Activated naive CD8-positive, alpha-beta T cell (primary cell): ENCODE data around the gene ARRB1.
"Not testable (repeated sequence)": the region's sequence is repeated elsewhere in the genome, so short reads cannot be mapped to it uniquely, and the experiment has no call there.

Experiments
- H3K27ac Mint-ChIP-seq: one replicate; pipeline ENCODE4 v1.8.0; 2021; ENCODE audit warnings: mixed read lengths
- H3K27me3 Mint-ChIP-seq: one replicate; pipeline ENCODE4 v1.8.0; 2021; ENCODE audit warnings: mixed read lengths
- H3K36me3 Mint-ChIP-seq: one replicate; pipeline ENCODE4 v1.8.0; 2021; ENCODE audit warnings: mixed read lengths
- H3K4me1 Mint-ChIP-seq: one replicate; pipeline ENCODE4 v1.8.0; 2021; ENCODE audit warnings: low read depth, mixed read lengths
- H3K4me3 Mint-ChIP-seq: one replicate; pipeline ENCODE4 v1.8.0; 2021; ENCODE audit warnings: mild to moderate bottlenecking, mixed read lengths
- H3K9me3 Mint-ChIP-seq: one replicate; pipeline ENCODE4 v1.8.0; 2021; ENCODE audit warnings: low read depth, mixed read lengths

The ARRB1 gene

DNA sequence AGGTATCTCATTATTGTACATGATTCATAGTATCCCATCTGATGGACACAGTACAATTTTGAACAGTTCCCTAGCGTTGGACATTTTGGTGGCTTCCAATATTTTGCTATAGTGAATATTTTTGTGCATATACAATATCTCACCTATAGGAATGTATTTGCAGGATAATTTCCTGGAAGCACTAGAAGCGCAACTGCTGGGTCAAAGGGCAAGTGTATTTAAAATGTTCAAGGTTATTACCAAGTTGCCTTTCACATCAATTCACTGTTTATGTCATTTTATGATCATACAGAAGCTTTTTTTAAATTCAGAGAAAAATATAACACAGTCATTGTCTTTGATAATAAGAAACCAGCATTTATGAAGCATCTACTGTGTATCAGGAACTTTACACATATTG, 28.8 kb upstream of the ARRB1 start:
- Mint-ChIP-seq H3K36me3 (no peaks in the 10 kb centered on the region), H3K9me3 (no peaks in the 10 kb centered on the region), H3K27ac (no peak overlapping the region), H3K4me3 (no peak overlapping the region), H3K27me3 (no peaks in the 10 kb centered on the region), H3K4me1 (peaks cover 25% of the 10 kb centered on the region)

GRCh38 chr11:75378776-75379175, 27.3 kb upstream of the ARRB1 start:
- not testable (repeated sequence) for H3K27me3 Mint-ChIP-seq, H3K36me3 Mint-ChIP-seq, H3K9me3 Mint-ChIP-seq, H3K4me3 Mint-ChIP-seq, H3K27ac Mint-ChIP-seq
- H3K4me1 Mint-ChIP-seq, result peaks cover 15% of the 10 kb centered on the region

GRCh38 chr11:75376175-75376574, 24.7 kb upstream of the ARRB1 start:
- H3K27ac Mint-ChIP-seq, result no peak overlapping the region
- no peaks in the 10 kb centered on the region for H3K36me3 Mint-ChIP-seq
- no peaks in the 10 kb centered on the region for H3K9me3 Mint-ChIP-seq
- no peak overlapping the region for H3K4me3 Mint-ChIP-seq
- peaks cover 5% of the 10 kb centered on the region for H3K4me1 Mint-ChIP-seq
- no peaks in the 10 kb centered on the region for H3K27me3 Mint-ChIP-seq

GRCh38 chr11:75375626-75376025, 24.2 kb upstream of the ARRB1 start:
- no peaks in the 10 kb centered on the region for H3K27me3 Mint-ChIP-seq
- H3K4me3 Mint-ChIP-seq, result no peak overlapping the region
- H3K9me3 Mint-ChIP-seq, result no peaks in the 10 kb centered on the region
- no peak overlapping the region for H3K27ac Mint-ChIP-seq
- H3K4me1 Mint-ChIP-seq, result peaks cover 2% of the 10 kb centered on the region
- H3K36me3 Mint-ChIP-seq, result no peaks in the 10 kb centered on the region

- H3K4me1 Mint-ChIP-seq, result peaks cover 9% of the 10 kb centered on the region
- no peaks in the 10 kb centered on the region for H3K27me3 Mint-ChIP-seq
- H3K4me3 Mint-ChIP-seq, result no peak overlapping the region
- H3K9me3 Mint-ChIP-seq, result no peaks in the 10 kb centered on the region
- no peaks in the 10 kb centered on the region for H3K36me3 Mint-ChIP-seq
- no peak overlapping the region for H3K27ac Mint-ChIP-seq
These were observed 23.2 kb upstream of the ARRB1 start for GRCh38 chr11:75374646-75375045.

DNA sequence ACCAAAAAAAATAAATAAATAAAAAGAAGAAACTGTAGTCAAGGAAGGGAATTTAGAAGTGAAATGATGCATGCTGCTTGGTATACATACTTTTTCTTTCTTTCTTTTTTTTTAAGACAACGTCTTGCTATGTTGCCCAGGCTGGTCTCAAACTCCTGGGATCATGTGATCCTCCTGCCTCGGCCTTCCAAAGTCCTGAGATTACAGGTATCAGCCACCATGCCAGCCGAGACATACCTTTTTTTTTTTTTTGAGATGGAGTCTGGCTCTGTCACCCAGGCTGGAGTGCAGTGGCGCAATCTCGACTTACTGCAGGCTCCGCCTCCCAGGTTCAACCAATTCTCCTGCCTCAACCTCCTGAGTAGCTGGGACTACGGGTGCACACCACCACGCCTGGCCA, 21.7 kb upstream of the ARRB1 start:
- Mint-ChIP-seq H3K27me3 (no peaks in the 10 kb centered on the region), H3K4me1 (peaks cover 15% of the 10 kb centered on the region), H3K27ac (no peak overlapping the region), H3K4me3 (no peak overlapping the region), H3K9me3 (no peaks in the 10 kb centered on the region), H3K36me3 (no peaks in the 10 kb centered on the region)

DNA sequence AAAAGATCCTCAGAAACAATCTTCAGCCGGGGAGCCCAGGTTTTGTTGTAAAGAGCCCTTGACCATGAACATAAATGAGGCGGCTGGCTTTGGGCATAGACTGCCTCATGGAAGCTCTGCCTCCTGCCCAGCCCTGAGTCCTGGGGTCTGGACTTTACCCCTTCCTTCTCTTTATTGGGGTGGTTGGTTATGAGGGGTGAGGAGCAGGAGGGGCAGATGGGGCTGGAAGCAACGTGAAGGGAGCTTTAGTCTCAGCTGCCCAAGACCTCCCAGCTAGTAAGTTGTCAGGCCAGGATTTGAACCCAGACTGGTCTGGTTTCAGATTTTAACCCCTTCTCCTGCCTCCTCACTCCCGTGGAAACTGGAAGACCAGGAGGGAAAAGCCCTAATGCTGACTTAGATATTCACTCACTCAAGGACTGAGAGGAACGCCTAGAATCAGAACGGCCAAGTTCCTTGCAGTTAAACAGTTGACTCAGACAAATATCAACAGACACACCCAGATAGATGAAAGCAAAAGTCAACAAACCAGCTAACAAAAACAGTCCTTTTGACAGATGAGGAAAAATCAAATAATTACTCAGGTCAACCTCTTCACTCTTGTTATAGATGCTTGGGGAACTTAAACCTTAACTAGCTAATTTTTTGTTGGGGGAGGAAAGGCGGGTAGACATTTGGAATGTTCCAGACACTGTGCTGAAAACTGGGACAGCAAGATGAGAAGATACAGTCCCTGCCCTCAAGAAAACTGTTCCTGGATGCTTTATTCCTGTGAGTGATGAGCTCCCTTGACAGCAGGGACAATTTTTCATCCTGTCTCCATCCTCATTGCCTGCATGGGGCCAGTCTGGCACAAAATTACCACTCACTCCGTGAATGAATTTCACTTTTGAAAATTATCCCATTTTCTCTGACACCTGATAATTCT, 20.8 kb upstream of the ARRB1 start:
- H3K4me1 Mint-ChIP-seq, result peaks cover 15% of the 10 kb centered on the region
- H3K27me3 Mint-ChIP-seq, result no peaks in the 10 kb centered on the region
- no peak overlapping the region for H3K4me3 Mint-ChIP-seq
- no peaks in the 10 kb centered on the region for H3K9me3 Mint-ChIP-seq
- no peaks in the 10 kb centered on the region for H3K36me3 Mint-ChIP-seq
- H3K27ac Mint-ChIP-seq, result no peak overlapping the region

DNA sequence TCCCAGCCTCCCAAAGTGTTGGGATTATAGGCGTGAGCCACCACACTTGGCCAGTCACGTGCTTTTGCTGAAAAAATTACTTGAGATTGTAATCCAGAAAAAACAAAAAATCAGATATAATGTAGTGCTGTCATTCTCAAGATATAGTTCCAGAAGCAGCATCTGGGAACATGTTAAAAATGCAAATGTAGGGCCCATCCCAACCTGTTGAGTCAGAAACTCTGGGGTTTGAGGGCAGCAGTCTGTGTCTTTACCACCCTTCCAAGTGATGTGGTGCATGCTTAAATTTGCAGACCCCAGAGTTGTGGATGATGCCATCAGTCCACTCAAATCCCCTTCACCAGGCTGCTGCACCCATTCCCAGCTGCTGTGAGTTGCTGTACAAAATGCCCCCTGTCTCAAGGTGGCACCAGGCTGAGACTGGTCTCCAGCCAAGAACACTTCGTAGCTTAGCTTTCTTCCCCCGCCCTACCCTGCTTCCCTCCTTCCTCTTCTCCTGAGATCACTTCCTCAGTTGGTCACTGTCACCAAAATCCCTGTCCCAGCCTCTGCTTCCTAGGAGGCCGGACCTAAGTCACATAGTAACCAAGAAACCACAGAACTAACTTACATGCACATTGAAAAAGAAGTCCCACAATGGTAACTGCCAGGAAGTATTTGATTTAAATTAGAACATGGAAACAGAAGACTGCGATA, 18.2 kb upstream of the ARRB1 start:
- Mint-ChIP-seq H3K27me3 (no peaks in the 10 kb centered on the region), H3K27ac (peak overlapping the region; percentile 78), H3K4me3 (no peak overlapping the region), H3K36me3 (no peaks in the 10 kb centered on the region), H3K9me3 (no peaks in the 10 kb centered on the region), H3K4me1 (peaks cover 15% of the 10 kb centered on the region)

- not testable (repeated sequence) for H3K27ac Mint-ChIP-seq, H3K9me3 Mint-ChIP-seq, H3K36me3 Mint-ChIP-seq, H3K4me3 Mint-ChIP-seq, H3K27me3 Mint-ChIP-seq
- peaks cover 15% of the 10 kb centered on the region for H3K4me1 Mint-ChIP-seq
These were observed 15.4 kb upstream of the ARRB1 start for GRCh38 chr11:75366826-75367225.

GRCh38 chr11:75365711-75366181, 14.3 kb upstream of the ARRB1 start:
- no peaks in the 10 kb centered on the region for H3K36me3 Mint-ChIP-seq
- H3K4me3 Mint-ChIP-seq, result no peak overlapping the region
- H3K9me3 Mint-ChIP-seq, result no peaks in the 10 kb centered on the region
- peaks cover 14% of the 10 kb centered on the region for H3K4me1 Mint-ChIP-seq
- no peak overlapping the region for H3K27ac Mint-ChIP-seq
- no peaks in the 10 kb centered on the region for H3K27me3 Mint-ChIP-seq

- not testable (repeated sequence) for H3K36me3 Mint-ChIP-seq, H3K27me3 Mint-ChIP-seq, H3K9me3 Mint-ChIP-seq, H3K4me3 Mint-ChIP-seq, H3K27ac Mint-ChIP-seq, H3K4me1 Mint-ChIP-seq
These were observed 10.8 kb upstream of the ARRB1 start for GRCh38 chr11:75362285-75362684.

- no peaks in the 10 kb centered on the region for H3K9me3 Mint-ChIP-seq
- no peaks in the 10 kb centered on the region for H3K36me3 Mint-ChIP-seq
- H3K4me1 Mint-ChIP-seq, result peaks cover 31% of the 10 kb centered on the region
- no peak overlapping the region for H3K4me3 Mint-ChIP-seq
- no peak overlapping the region for H3K27ac Mint-ChIP-seq
- no peaks in the 10 kb centered on the region for H3K27me3 Mint-ChIP-seq
These were observed 5.2 kb upstream of the ARRB1 start for GRCh38 chr11:75356613-75357012.

GRCh38 chr11:75355051-75355450, 3.6 kb upstream of the ARRB1 start:
- no peak overlapping the region for H3K27ac Mint-ChIP-seq
- no peaks in the 10 kb centered on the region for H3K27me3 Mint-ChIP-seq
- no peaks in the 10 kb centered on the region for H3K36me3 Mint-ChIP-seq
- H3K4me1 Mint-ChIP-seq, result peaks cover 41% of the 10 kb centered on the region
- no peaks in the 10 kb centered on the region for H3K9me3 Mint-ChIP-seq
- no peak overlapping the region for H3K4me3 Mint-ChIP-seq

- Mint-ChIP-seq H3K4me1 (peaks cover 65% of the 10 kb centered on the region), H3K36me3 (peaks cover 3% of the 10 kb centered on the region), H3K4me3 (peak overlapping the region; percentile 90), H3K9me3 (no peaks in the 10 kb centered on the region), H3K27me3 (no peaks in the 10 kb centered on the region), H3K27ac (peak overlapping the region; percentile 94)
These were observed 1.2 kb upstream of the ARRB1 start for GRCh38 chr11:75352588-75353206.
